Transverse colon (tissue), 3 donors: ENCODE data around the gene VPS35.

Experiments used
- POLR2A ChIP-seq: fragments of 450-650 bp; IDR thresholded peaks from one replicate; pipeline ENCODE4 v1.6.1; 2016; ENCODE audit warnings: antibody characterized with exemption, mild to moderate bottlenecking, moderate library complexity
- TF ChIP-seq, protein P1 (sequence below), 5 experiments: fragments of 200-600 bp in 3 of 5; fragments of 450-650 bp in 2 of 5; sonication (generic) in 3 of 5; IDR thresholded peaks; 1 replicate in 2 of 5; 2 replicates in 3 of 5; pipeline ENCODE4 v1.5.1; 2016 to 2017; ENCODE audit warnings: antibody characterized with exemption in 5 of 5, inconsistent platforms in 3 of 5, mild to moderate bottlenecking in 2 of 5, moderate library complexity in 1 of 5

DNA sequence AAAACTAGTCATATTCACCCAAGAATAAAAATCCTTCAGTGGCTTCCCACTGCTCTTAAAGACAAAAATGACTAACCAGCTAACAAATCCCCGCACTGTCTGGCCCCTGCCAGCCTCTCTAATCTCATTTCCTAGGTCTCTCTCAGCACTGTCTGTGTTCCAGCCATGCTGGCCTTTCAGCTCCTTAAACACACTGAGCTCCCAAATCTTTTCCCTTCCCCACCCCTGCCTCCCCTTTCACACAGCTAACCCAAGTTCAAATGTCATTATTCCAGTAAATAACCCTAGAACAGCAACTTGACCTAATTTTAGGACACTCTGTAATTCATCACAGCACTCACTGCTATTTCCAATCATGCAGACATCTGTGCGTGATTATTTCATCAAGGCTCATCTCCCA is 75.6 kb downstream of the VPS35 start:
- TF ChIP-seq POLR2A: no peak
- TF ChIP-seq, protein P1, sequence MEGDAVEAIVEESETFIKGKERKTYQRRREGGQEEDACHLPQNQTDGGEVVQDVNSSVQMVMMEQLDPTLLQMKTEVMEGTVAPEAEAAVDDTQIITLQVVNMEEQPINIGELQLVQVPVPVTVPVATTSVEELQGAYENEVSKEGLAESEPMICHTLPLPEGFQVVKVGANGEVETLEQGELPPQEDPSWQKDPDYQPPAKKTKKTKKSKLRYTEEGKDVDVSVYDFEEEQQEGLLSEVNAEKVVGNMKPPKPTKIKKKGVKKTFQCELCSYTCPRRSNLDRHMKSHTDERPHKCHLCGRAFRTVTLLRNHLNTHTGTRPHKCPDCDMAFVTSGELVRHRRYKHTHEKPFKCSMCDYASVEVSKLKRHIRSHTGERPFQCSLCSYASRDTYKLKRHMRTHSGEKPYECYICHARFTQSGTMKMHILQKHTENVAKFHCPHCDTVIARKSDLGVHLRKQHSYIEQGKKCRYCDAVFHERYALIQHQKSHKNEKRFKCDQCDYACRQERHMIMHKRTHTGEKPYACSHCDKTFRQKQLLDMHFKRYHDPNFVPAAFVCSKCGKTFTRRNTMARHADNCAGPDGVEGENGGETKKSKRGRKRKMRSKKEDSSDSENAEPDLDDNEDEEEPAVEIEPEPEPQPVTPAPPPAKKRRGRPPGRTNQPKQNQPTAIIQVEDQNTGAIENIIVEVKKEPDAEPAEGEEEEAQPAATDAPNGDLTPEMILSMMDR (IDR thresholded peaks at IDR 0.05): no peak
